Measurements from ENCODE around the gene PRRC2B. TPM values are rescaled to one million over a fixed set of nuclear protein-coding genes. Genes with fewer than 3 reads are reported as not detected.

PRRC2B gene
- total and polyA plus RNA-seq, 2 of the 13 experiments (the other 11 are each of a cell fraction or from before 2014, with no cell fraction given), result 20.8 to 37.4 TPM

DNA sequence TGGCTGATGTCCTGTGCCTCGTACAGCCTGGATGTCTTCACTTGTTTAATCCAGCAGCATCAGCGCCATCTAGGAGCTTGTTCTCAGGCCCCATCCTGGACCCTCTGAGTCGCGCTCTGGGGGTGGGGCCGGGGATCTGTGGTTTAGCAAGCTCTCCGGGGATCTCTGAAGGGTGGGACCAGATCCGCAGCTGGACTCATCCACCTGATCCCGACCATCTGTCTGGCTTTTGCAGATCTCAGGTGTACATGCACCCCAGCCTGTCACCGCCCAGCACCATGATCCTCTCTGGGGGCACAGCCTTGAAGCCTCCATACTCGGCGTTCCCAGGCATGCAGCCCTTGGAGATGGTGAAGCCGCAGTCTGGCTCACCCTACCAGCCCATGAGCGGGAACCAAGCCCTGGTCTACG is 93.7 kb downstream of the PRRC2B start:
- WGBS (ENCODE audit: low lambda C conversion rate), result 95% methylated on average over 8 of the region's 14 CpGs
- Histone ChIP-seq H3K4me3 (replicated peaks in 1 of 3; ENCODE audit: insufficient read depth in 1 of 3, low read depth in 2 of 3, low read length in 3 of 3) (no peak overlapping the region), H3K4me2 (ENCODE audit: low read depth, low read length) (no peak overlapping the region), H3K9me3 (ENCODE audit: low read length) (no peaks in the 10 kb centered on the region), H3K36me3 (replicated peaks in 1 of 2; ENCODE audit: control insufficient read depth in 1 of 2, insufficient read depth in 2 of 2, low read length in 2 of 2) (peaks cover 66 to 98% of the 10 kb centered on the region in 2 experiments), H3K27me3 (ENCODE audit: control insufficient read depth in 1 of 2, insufficient read depth in 2 of 2, low read length in 2 of 2) (no peaks in the 10 kb centered on the region), H3K79me2 (ENCODE audit: insufficient read depth, low read length) (no peaks in the 10 kb centered on the region), H3K9ac (ENCODE audit: insufficient read depth, low read depth, low read length) (no peak overlapping the region), H3K27ac (ENCODE audit: extremely low read length, insufficient read depth, low read length) (no peak overlapping the region), H4K20me1 (ENCODE audit: insufficient read depth, low read length) (peaks cover 3% of the 10 kb centered on the region; the same call in 1 of the 2 replicates), H3K4me1 (ENCODE audit: insufficient read depth, low read length) (no peaks in the 10 kb centered on the region), H2AFZ (ENCODE audit: low read length) (no peak overlapping the region)
- no peak for TF ChIP-seq MAFK (conservative IDR thresholded peaks at IDR 0.05 in 1 of 2, IDR thresholded peaks at IDR 0.05 in 1 of 2; ENCODE audit: low read length in 2 of 2)
- TF ChIP-seq, protein P1, sequence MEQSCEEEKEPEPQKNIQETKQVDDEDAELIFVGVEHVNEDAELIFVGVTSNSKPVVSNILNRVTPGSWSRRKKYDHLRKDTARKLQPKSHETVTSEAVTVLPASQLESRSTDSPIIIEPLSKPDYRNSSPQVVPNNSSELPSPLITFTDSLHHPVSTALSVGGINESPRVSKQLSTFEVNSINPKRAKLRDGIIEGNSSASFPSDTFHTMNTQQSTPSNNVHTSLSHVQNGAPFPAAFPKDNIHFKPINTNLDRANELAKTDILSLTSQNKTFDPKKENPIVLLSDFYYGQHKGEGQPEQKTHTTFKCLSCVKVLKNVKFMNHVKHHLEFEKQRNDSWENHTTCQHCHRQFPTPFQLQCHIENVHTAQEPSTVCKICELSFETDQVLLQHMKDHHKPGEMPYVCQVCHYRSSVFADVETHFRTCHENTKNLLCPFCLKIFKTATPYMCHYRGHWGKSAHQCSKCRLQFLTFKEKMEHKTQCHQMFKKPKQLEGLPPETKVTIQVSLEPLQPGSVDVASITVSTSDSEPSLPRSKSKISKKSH (CRISPR knock-in tag; IDR thresholded peaks at IDR 0.05; ENCODE audit: borderline replicate concordance), result no peak
- TF ChIP-seq ZNF567 (CRISPR knock-in tag; IDR thresholded peaks at IDR 0.05; ENCODE audit: borderline replicate concordance), result no peak
- no peak for TF ChIP-seq PTBP1 (IDR thresholded peaks at IDR 0.05; ENCODE audit: low read depth, low read length, poor library complexity, severe bottlenecking)
- BruUV-seq (replicated peaks), result no TSS peak
- intact Hi-C loops (cut with micrococcal nuclease; ENCODE audit: unreplicated experiment) (no loop called here), in situ Hi-C loops (cut with HindIII; ENCODE audit: extremely low pct_ligation_motif_present, low pct_unique_long_range_greater_than_20kb) (no loop called here)
- CTCF ChIA-PET (ENCODE audit: low intra/inter-chr PET ratio, low total read pairs), result no interaction called here
- ATAC-seq, result no peak; the same call in 2 of the 3 replicates
- no peak for DNase-seq (ENCODE audit: low spot score)
- FAIRE-seq, result no peak
- POLR2A ChIA-PET, result no interaction called here

- Histone ChIP-seq H3K79me2 (ENCODE audit: insufficient read depth, low read length) (no peaks in the 10 kb centered on the region), H3K4me2 (ENCODE audit: low read depth, low read length) (no peak overlapping the region), H3K27ac (ENCODE audit: extremely low read length, insufficient read depth, low read length) (no peak overlapping the region), H3K9ac (ENCODE audit: insufficient read depth, low read depth, low read length) (no peak overlapping the region), H3K36me3 (replicated peaks in 1 of 2; ENCODE audit: control insufficient read depth in 1 of 2, insufficient read depth in 2 of 2, low read length in 2 of 2) (peaks cover 69 to 98% of the 10 kb centered on the region in 2 experiments), H3K27me3 (ENCODE audit: control insufficient read depth in 1 of 2, insufficient read depth in 2 of 2, low read length in 2 of 2) (no peaks in the 10 kb centered on the region), H4K20me1 (ENCODE audit: insufficient read depth, low read length) (0 out of 2 replicates have a peak, but pooled peaks cover 3% of the 10 kb centered on the region), H2AFZ (ENCODE audit: low read length) (no peak overlapping the region), H3K9me3 (ENCODE audit: low read length) (no peaks in the 10 kb centered on the region), H3K4me3 (replicated peaks in 1 of 3; ENCODE audit: insufficient read depth in 1 of 3, low read depth in 2 of 3, low read length in 3 of 3) (no peak overlapping the region), H3K4me1 (ENCODE audit: insufficient read depth, low read length) (no peaks in the 10 kb centered on the region)
- ATAC-seq (no peak), DNase-seq (ENCODE audit: low spot score) (no peak), FAIRE-seq (no peak)
- ChIA-PET CTCF (ENCODE audit: low intra/inter-chr PET ratio, low total read pairs) (no interaction called here), POLR2A (no interaction called here)
- BruUV-seq (replicated peaks), result no TSS peak
- in situ Hi-C loops (cut with HindIII; ENCODE audit: extremely low pct_ligation_motif_present, low pct_unique_long_range_greater_than_20kb), result no loop called here
- intact Hi-C loops (cut with micrococcal nuclease; ENCODE audit: unreplicated experiment), result no loop called here
- WGBS (ENCODE audit: low lambda C conversion rate), result 85% methylated on average over 8 of the region's 8 CpGs
- TF ChIP-seq THAP9 (CRISPR knock-in tag; IDR thresholded peaks at IDR 0.05; ENCODE audit: borderline replicate concordance) (no peak), ZNF225 (CRISPR knock-in tag; IDR thresholded peaks at IDR 0.05) (no peak), ZKSCAN5 (CRISPR knock-in tag; IDR thresholded peaks at IDR 0.05) (no peak), ARHGAP35 (CRISPR knock-in tag; IDR thresholded peaks at IDR 0.05; ENCODE audit: borderline replicate concordance) (no peak), CC2D1A (CRISPR knock-in tag; IDR thresholded peaks at IDR 0.05) (no peak), GRHL1 (CRISPR knock-in tag; conservative IDR thresholded peaks at IDR 0.05) (no peak), ZSCAN22 (CRISPR knock-in tag; IDR thresholded peaks at IDR 0.05) (no peak), CHD4 (IDR thresholded peaks at IDR 0.05; ENCODE audit: borderline replicate concordance, low read length) (no peak)
Observed at GRCh38 chr9:131490514-131490913, 96.6 kb downstream of the PRRC2B start.
